Measurements from ENCODE around the gene ACAD10.

DNA sequence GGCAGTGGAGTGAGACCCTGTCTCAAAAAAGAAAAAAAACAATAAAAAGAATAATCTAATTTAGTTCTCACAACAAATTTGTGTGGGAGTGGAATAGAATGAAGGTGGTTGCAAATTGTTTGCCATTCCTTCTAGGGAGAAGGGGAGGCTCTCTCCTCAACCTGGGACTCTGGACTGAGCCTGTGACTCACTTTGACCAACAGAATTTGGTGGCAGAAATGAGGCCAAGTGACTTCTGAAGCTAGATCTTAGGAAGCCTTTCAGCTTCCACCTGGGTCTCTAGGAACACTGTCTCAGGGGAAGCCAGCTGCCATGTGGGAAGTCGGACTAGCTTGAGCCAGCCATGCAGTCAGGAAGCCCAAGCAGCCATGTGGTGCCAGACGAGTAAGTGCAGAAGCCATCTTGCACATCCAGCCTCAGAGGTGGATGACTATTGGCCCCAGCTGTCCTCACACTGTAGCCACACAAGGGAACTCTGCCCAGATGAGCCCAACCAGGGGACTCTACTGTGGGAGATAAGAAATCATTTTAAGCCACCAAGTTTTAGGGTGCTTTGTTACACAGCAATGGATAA is 95.3 kb downstream of the ACAD10 start:
- no peak for TF ChIP-seq GATA2 (IDR thresholded peaks at IDR 0.05; ENCODE audit: low read depth, low read length)
- no peak for TF ChIP-seq GATA3 (IDR thresholded peaks at IDR 0.05; ENCODE audit: low read depth, low read length)
